ENCODE results near the gene B3GALT6. TPM values are rescaled to one million over a fixed set of nuclear protein-coding genes. Genes with fewer than 3 reads are reported as not detected.

The B3GALT6 gene
- polyA plus RNA-seq, 1 experiment = 20.9 TPM

DNA sequence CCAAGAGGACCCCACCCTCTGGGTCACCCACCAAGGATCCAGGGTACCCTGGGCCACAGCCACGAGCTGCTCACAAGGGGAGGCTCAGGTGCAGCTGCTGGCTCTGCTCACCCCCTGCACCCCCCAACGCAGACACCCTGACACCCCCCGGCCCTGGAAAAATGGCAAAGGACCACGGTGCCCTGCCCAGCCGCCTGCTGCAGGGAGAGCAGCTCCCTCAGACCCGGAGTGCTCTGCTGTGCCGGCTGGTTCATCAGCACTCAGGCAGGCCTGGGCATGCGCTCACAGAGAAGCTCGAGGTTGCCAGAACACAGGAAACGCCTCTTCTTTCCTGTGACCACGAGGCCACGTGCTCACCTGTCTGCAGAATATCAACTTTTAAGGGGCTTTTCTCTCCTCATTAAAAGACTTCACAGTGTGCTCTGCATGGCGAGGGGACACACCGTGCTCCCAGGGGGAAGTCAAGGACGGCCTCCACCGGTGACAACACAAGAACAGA is 18.8 kb downstream of the B3GALT6 start:
- peaks cover 11% of the 10 kb centered on the region for H3K36me3 ChIP-seq (ENCODE audit: control insufficient read depth, insufficient read depth, low read length)
- TF ChIP-seq, protein P1, sequence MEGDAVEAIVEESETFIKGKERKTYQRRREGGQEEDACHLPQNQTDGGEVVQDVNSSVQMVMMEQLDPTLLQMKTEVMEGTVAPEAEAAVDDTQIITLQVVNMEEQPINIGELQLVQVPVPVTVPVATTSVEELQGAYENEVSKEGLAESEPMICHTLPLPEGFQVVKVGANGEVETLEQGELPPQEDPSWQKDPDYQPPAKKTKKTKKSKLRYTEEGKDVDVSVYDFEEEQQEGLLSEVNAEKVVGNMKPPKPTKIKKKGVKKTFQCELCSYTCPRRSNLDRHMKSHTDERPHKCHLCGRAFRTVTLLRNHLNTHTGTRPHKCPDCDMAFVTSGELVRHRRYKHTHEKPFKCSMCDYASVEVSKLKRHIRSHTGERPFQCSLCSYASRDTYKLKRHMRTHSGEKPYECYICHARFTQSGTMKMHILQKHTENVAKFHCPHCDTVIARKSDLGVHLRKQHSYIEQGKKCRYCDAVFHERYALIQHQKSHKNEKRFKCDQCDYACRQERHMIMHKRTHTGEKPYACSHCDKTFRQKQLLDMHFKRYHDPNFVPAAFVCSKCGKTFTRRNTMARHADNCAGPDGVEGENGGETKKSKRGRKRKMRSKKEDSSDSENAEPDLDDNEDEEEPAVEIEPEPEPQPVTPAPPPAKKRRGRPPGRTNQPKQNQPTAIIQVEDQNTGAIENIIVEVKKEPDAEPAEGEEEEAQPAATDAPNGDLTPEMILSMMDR (IDR thresholded peaks at IDR 0.05; ENCODE audit: insufficient read depth, low read depth, low read length) = no peak

DNA sequence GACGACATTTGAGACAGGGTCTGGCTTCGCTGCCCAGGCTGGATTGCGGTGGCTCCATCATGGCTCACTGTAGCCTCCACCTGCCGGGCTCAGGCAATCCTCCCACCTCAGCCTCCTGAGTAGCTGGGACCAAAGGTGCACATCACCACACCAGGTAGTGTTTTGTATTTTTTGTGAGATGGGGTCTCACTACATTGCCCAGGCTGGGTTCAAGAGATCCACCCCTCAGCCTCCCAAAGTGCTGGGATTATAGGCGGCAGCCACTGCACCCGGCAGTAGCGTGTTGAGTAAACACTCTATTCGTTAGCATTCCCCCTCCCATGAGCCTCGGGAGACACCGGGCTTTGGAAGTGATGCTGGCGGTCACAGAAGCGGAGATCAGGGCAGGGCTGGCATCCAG is 21.3 kb downstream of the B3GALT6 start:
- no peak for DNase-seq (ENCODE audit: low read depth)
- Histone ChIP-seq H3K36me3 (ENCODE audit: control insufficient read depth, insufficient read depth, low read length) (peaks cover 16% of the 10 kb centered on the region), H3K27me3 (ENCODE audit: control insufficient read depth, insufficient read depth, low read length) (no peaks in the 10 kb centered on the region), H3K4me3 (ENCODE audit: low read depth, low read length) (no peak overlapping the region)
- ChIA-PET CTCF (interaction anchor here (4.6 kb wide), 1 partner anchor 131 kb away, joined by 22 read pairs; no protein-coding TSS in a partner anchor), POLR2A (no interaction called here)
- TF ChIP-seq, protein P1 (IDR thresholded peaks at IDR 0.05; ENCODE audit: insufficient read depth, low read depth, low read length) = no peak

More for the DNA sequence above, 18.8 kb downstream of the B3GALT6 start:
- H3K4me3 ChIP-seq (ENCODE audit: low read depth, low read length) = no peak overlapping the region
- ChIA-PET CTCF (interaction anchor here (1.1 to 4.6 kb wide), 5 partner anchors 11 to 133 kb away, joined by 4 to 22 read pairs (median 7); no protein-coding TSS in a partner anchor), POLR2A (no interaction called here)
- DNase-seq (ENCODE audit: low read depth) = no peak
- H3K27me3 ChIP-seq (ENCODE audit: control insufficient read depth, insufficient read depth, low read length) = no peaks in the 10 kb centered on the region

DNA sequence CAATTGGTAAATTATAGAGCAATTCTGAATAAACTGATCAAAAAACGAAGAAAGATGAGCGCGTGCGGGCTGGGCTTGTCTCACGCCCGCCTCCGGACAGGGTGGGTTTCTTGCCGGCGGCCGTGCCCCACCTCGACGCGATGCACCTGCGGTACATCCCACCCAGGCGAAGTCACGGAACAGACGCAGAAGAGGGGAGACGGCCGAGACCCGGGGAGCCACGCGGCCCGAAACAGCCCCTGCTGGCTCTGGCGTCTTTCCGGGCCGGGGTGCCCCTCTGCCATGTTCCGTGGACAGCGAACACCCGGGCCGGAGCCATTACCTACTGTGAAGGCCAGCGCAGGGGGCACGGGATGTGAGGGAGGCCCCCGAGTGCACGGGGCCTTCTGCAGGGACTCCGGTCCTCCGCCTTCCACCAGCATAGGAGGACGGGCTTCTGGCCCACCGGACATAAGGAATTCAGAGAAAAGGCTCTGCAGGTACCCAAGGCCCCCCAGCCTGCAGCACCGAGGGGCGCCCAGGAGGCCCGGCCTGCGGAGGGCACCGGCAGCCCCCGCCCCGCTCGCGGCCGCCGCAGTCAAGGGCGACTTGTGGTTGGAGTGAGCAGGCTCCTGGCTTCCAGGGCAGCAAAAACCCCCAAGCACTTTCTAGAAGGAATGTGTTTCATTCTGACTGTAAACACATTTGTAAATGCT is 22.1 kb downstream of the B3GALT6 start:
- ChIA-PET POLR2A (no interaction called here), CTCF (interaction anchor here (2.0 to 4.6 kb wide), 2 partner anchors 132 kb away, joined by 10 to 22 read pairs; no protein-coding TSS in a partner anchor)
- Histone ChIP-seq H3K4me3 (ENCODE audit: low read depth, low read length) (no peak overlapping the region), H3K36me3 (ENCODE audit: control insufficient read depth, insufficient read depth, low read length) (peaks cover 20% of the 10 kb centered on the region), H3K27me3 (ENCODE audit: control insufficient read depth, insufficient read depth, low read length) (no peaks in the 10 kb centered on the region)
- TF ChIP-seq, protein P1 (IDR thresholded peaks at IDR 0.05; ENCODE audit: insufficient read depth, low read depth, low read length) = no peak
- DNase-seq (ENCODE audit: low read depth) = no peak

- ChIA-PET POLR2A (no interaction called here), CTCF (interaction anchor here (2.0 kb wide), 1 partner anchor 132 kb away, joined by 10 read pairs; no protein-coding TSS in a partner anchor)
- Histone ChIP-seq H3K4me3 (ENCODE audit: low read depth, low read length) (no peak overlapping the region), H3K36me3 (ENCODE audit: control insufficient read depth, insufficient read depth, low read length) (peaks cover 23% of the 10 kb centered on the region), H3K27me3 (ENCODE audit: control insufficient read depth, insufficient read depth, low read length) (no peaks in the 10 kb centered on the region)
- no peak for DNase-seq (ENCODE audit: low read depth)
- TF ChIP-seq, protein P1 (IDR thresholded peaks at IDR 0.05; ENCODE audit: insufficient read depth, low read depth, low read length) = no peak
Measured at GRCh38 chr1:1254667-1254998, 22.6 kb downstream of the B3GALT6 start.

- ChIA-PET POLR2A (no interaction called here), CTCF (interaction anchor here (2.0 kb wide), 1 partner anchor 133 kb away, joined by 10 read pairs; no protein-coding TSS in a partner anchor)
- TF ChIP-seq, protein P1 (IDR thresholded peaks at IDR 0.05; ENCODE audit: insufficient read depth, low read depth, low read length) = no peak
- no peak overlapping the region for H3K4me3 ChIP-seq (ENCODE audit: low read depth, low read length)
- no peak for DNase-seq (ENCODE audit: low read depth)
- peaks cover 27% of the 10 kb centered on the region for H3K36me3 ChIP-seq (ENCODE audit: control insufficient read depth, insufficient read depth, low read length)
- H3K27me3 ChIP-seq (ENCODE audit: control insufficient read depth, insufficient read depth, low read length) = no peaks in the 10 kb centered on the region
Measured at GRCh38 chr1:1255078-1255477, 23.0 kb downstream of the B3GALT6 start.
